UCSD-AML1 (cell line): ENCODE measurements around the gene MTHFD2.

ENCODE experiments used
- DNase-seq: peaks from one replicate; lab custom pipeline; 2025; ENCODE audit not compliant: unreplicated experiment; lab: John Stamatoyannopoulos, UW

MTHFD2 gene

GRCh38 chr2:74261204-74261864 is 62.9 kb downstream of the MTHFD2 start:
- DNase-seq = peak; percentile 31

GRCh38 chr2:74262681-74263080 is 64.3 kb downstream of the MTHFD2 start:
- no peak for DNase-seq

- no peak for DNase-seq
These were observed 65.9 kb downstream of the MTHFD2 start for GRCh38 chr2:74264281-74264680.

GRCh38 chr2:74267068-74267467 is 68.7 kb downstream of the MTHFD2 start:
- DNase-seq = no peak
